Muscle layer of duodenum (tissue), 2 donors: ENCODE results near the gene ICAM5.
A peak's percentile ranks its signal among the peaks of the same experiment; 100 is the strongest.

Experiments used
- H3K27ac ChIP-seq: one replicate; pipeline ENCODE4 v1.7.0; 2013; ENCODE audit warnings: mild to moderate bottlenecking, low read length
- H3K27me3 ChIP-seq: one replicate; pipeline ENCODE4 v1.7.0; 2013; ENCODE audit warnings: low read depth, mild to moderate bottlenecking, control low read depth, low read length
- H3K36me3 ChIP-seq, 2 donors: one replicate each; pipeline ENCODE4 v1.7.0; 2013; ENCODE audit warnings: low read length in 2 of 2, control low read depth in 1 of 2, mild to moderate bottlenecking in 1 of 2; ENCODE audit not compliant: insufficient read depth in 2 of 2, control insufficient read depth in 1 of 2
- H3K4me1 ChIP-seq, 2 donors: one replicate each; pipeline ENCODE4 v1.7.0; 2013; ENCODE audit warnings: low read length in 2 of 2, mild to moderate bottlenecking in 2 of 2, control low read depth in 1 of 2, moderate library complexity in 1 of 2; ENCODE audit not compliant: insufficient read depth in 2 of 2, control insufficient read depth in 1 of 2
- H3K4me3 ChIP-seq, 2 donors: one replicate each; pipeline ENCODE4 v1.7.0; 2013; ENCODE audit warnings: low read length in 2 of 2, low read depth in 1 of 2, mild to moderate bottlenecking in 1 of 2
- H3K9me3 ChIP-seq, 2 donors: one replicate each; pipeline ENCODE4 v1.7.0; 2013; ENCODE audit warnings: low read length in 2 of 2, control low read depth in 1 of 2, mild to moderate bottlenecking in 1 of 2; ENCODE audit not compliant: control insufficient read depth in 1 of 2
- donor health status: healthy.

Gene ICAM5

DNA sequence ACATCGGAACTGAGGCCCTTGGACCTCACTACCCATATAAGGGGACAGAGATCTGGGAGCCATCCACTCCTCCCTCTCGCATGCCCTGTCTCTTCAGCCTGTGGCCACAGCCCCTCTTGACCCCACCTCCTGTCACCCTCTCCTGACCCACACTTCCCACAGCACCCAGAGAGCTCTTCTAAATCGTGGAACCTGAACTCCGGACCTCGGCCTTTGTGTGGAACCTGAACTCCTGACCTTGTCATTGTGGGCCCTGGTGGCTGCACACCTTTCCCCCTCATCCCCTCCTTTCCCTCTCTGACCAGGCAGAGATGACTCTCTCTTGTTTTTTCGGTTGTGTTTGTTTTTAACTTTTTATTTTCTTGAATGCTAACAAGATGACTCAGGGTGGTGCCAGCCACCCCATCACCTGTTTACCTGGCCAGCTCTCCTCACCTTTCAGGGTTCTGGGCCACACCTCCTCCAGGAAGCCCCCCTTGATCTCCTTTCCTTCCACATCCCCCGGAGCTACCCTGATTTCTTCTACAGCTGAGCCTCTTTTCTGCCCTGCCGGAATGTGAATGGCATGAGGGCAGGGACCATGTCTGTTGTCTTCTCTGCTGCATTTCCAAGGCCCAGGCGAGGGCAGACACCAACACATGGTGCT lies 32.7 kb upstream of the ICAM5 start:
- Histone ChIP-seq H3K36me3 (peaks cover 24 to 52% of the 10 kb centered on the region in 2 donors), H3K4me1 (peaks cover 0 to 10% of the 10 kb centered on the region in 2 donors), H3K4me3 (no peak overlapping the region), H3K9me3 (no peaks in the 10 kb centered on the region), H3K27ac (no peak overlapping the region), H3K27me3 (no peaks in the 10 kb centered on the region)

DNA sequence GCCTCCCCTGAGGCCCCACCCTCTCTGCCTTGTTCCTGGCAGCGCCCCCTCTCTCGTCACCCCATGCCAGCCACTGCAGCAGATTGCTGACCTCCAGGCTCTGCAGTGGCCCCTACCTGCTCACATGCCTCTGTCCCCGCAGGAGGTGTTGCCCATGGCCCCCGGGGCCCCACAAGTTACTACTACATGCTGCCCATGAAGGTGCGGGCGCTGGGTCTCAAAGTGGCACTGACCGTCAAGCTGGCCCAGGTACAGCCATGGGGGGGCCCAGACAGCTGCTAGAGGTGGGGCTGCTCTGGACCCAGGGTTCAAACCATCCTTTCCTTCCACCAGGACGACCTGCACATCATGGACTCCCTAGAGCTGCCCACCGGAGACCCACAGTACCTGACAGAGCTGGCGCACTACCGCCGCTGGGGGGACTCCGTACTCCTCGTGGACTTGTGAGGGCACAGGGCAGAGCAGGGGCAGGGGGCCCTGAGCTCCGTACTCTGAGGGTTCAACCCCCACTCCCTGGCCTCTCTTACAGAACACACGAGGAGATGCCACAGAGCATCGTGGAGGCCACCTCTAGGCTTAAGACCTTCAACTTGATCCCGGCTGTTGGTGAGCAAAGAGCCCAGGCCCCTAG lies 31.6 kb upstream of the ICAM5 start:
- Histone ChIP-seq H3K9me3 (no peaks in the 10 kb centered on the region), H3K4me1 (peaks cover 0 to under 1% of the 10 kb centered on the region in 2 donors), H3K36me3 (peaks cover 24 to 52% of the 10 kb centered on the region in 2 donors), H3K4me3 (no peak overlapping the region), H3K27me3 (no peaks in the 10 kb centered on the region), H3K27ac (no peak overlapping the region)

DNA sequence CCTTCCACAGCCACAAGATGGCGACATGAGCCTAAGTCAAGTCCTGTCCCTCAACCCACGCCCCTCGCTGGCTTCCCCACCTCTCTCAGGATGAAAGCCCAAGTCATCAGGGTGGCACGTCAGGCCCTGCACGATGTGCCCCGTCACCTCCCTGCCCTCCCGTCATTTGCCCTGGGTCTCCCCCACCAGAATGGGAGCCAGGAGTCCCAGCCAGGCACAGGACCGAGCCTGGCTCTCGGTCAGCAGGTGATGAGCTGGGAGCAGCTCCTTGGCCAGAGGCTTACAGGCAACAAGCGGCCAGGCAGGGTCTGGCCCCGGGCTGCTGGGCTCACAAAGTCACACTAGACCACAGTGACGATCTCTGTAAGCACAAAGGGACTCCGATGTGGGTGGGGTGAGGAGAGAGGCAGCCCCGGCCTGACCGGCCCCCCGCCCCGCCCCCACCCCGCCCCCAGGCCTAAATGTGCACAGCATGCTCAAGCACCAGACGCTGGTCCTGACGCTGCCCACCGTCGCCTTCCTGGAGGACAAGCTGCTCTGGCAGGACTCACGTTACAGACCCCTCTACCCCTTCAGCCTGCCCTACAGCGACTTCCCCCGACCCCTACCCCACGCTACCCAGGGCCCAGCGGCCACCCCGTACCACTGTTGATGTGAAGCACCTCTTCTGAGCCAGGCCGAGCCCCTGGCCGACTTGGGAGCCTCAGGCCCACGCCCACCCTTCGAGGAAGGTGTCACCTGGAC lies 30.4 kb upstream of the ICAM5 start:
- Histone ChIP-seq H3K36me3 (peaks cover 24 to 48% of the 10 kb centered on the region in 2 donors), H3K27ac (no peak overlapping the region)

DNA sequence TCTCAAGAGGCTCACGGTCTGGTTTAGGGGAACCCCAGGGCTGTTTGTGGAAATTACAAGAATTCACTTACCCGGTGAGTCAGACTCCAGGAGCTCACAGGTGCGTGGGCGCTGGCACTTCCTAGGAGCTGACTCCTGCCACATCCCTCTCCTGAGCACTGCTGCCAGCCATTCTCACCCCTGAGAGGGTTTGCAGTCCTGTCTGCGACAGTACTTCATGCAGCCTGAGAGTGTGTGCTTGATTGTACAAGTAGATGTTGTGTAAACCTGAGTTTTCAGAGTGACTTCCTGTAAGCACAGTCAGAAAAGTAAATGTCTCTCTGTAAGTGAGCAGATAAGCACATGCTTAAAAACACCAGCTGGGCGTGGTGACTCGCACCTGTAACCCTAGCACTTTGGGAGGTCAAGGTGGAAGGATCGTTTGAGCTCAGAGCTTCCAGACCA lies 29.6 kb upstream of the ICAM5 start:
- Histone ChIP-seq H3K9me3 (no peaks in the 10 kb centered on the region), H3K27ac (no peak overlapping the region), H3K4me3 (no peak overlapping the region), H3K27me3 (no peaks in the 10 kb centered on the region), H3K36me3 (peaks cover 20 to 39% of the 10 kb centered on the region in 2 donors), H3K4me1 (no peaks in the 10 kb centered on the region)

More for the DNA sequence above, 30.4 kb upstream of the ICAM5 start:
- no peaks in the 10 kb centered on the region for H3K9me3 ChIP-seq
- H3K4me1 ChIP-seq: no peaks in the 10 kb centered on the region
- H3K27me3 ChIP-seq: no peaks in the 10 kb centered on the region
- H3K4me3 ChIP-seq: no peak overlapping the region

DNA sequence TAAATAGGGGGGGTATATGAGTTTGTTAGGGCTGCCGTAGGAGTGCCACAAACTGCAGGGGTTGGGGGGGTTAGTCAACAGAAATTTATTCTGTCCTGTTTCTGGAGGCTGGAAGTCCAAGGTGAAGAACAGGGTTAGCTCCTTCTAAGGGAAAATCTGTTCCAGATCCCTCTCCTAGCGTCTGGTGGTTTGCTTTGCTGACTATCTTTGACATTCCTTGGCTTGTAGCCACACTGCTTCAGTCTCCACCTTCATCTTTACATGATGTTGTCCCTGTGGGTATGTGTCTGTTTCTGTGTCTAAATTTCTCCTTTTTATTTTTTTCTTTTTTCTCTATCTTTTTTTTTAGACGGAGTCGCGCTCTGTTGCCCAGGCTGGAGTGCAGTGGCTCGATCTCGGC lies 27.0 kb upstream of the ICAM5 start:
- Histone ChIP-seq H3K27me3 (no peaks in the 10 kb centered on the region), H3K9me3 (no peaks in the 10 kb centered on the region), H3K4me1 (no peaks in the 10 kb centered on the region), H3K4me3 (no peak overlapping the region), H3K36me3 (peaks cover 8 to 15% of the 10 kb centered on the region in 2 donors), H3K27ac (no peak overlapping the region)

DNA sequence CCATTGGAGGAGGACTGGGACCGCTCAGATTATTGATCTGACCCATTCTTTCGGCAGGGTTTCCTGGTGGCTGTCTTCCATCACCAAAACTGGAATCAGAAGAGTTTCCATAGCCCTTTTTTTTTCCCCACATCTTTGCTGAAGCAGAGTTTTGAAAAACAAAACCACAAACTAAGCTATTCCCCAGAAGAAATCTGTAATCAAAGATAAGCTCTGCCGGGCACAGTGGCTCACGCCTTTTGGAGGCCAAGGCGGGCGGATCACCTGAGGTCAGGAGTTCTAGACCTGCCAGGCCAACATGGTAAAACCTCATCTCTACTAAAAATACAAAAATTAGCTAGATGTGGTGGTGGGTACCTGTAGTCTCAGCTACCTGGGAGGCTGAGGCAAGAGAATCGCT lies 23.0 kb upstream of the ICAM5 start:
- Histone ChIP-seq H3K36me3 (no peaks in the 10 kb centered on the region), H3K4me1 (peaks cover 0 to 5% of the 10 kb centered on the region in 2 donors), H3K27me3 (peaks cover 6% of the 10 kb centered on the region), H3K27ac (no peak overlapping the region), H3K4me3 (no peak overlapping the region), H3K9me3 (no peaks in the 10 kb centered on the region)

DNA sequence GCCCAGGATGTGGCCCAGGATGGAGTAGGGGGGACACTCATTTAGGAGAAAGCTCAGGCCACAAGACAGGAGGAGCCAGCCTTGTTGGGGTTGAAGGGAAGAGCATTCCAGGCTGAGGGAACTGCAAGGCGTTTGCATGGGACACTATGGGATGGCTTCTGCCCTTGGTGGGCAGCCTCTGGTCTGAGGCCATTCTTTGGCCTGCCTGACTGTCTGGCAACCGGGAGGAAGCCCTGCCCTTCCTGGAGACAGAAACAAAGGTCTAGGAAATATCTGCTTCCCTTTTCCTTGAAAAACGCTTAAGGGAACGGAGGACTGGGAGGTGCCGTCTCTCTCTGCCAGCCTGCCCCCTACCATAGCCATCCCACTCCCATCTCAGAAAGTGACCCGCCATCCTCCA lies 21.7 kb upstream of the ICAM5 start:
- peaks cover 0 to 5% of the 10 kb centered on the region in 2 donors for H3K4me1 ChIP-seq

DNA sequence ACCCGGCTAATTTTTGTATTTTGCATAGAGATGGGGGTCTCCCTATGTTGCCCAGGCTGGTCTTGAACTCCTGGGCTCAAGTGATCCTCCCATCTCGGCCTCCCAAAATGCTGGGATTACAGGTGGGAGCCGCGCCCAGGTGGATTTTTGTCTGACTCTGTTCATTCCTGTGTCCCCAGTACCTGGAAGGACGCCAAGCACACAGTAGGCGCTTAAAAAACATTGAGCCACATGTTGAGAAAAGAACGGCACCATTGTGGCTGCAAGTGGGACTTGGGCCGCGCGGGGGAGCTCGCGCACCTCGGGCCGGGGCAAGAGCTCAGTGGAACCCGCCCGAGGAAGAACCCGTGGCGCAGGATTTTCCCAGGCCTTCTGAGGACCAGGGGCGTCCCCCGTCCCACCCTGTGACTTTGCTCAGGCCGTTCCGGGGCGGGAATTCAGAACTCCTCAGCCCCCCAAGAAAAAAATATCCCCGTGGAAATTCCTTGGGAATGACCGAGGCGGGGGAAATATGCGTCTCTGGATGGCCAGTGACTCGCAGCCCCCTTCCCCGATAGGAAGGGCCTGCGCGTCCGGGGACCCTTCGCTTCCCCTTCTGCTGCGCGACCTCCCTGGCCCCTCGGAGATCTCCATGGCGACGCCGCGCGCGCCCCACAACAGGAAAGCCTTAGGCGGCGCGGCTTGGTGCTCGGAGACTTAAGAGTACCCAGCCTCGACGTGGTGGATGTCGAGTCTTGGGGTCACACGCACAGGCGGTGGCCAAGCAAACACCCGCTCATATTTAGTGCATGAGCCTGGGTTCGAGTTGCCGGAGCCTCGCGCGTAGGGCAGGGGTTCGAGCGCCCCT lies 20.2 kb upstream of the ICAM5 start:
- H3K27ac ChIP-seq: peak overlapping the region; percentile 77
- H3K4me1 ChIP-seq: peaks cover 0 to 5% of the 10 kb centered on the region in 2 donors
- H3K36me3 ChIP-seq: peaks cover 0 to under 1% of the 10 kb centered on the region in 2 donors
- H3K9me3 ChIP-seq: no peaks in the 10 kb centered on the region
- peak overlapping the region; percentile 48 to 62 for H3K4me3 ChIP-seq
- peaks cover 6% of the 10 kb centered on the region for H3K27me3 ChIP-seq

More for the DNA sequence above, 21.7 kb upstream of the ICAM5 start:
- Histone ChIP-seq H3K4me3 (no peak overlapping the region), H3K9me3 (no peaks in the 10 kb centered on the region), H3K27ac (no peak overlapping the region), H3K27me3 (peaks cover 6% of the 10 kb centered on the region), H3K36me3 (no peaks in the 10 kb centered on the region)

DNA sequence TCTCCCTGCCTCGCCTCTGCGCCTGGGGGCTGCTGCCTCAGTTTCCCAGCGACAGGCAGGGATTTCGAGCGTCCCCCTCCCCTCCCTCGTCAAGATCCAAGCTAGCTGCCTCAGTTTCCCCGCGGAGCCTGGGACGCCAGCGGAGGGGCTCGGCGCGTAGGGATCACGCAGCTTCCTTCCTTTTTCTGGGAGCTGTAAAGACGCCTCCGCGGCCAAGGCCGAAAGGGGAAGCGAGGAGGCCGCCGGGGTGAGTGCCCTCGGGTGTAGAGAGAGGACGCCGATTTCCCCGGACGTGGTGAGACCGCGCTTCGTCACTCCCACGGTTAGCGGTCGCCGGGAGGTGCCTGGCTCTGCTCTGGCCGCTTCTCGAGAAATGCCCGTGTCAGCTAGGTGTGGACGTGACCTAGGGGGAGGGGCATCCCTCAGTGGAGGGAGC lies 19.6 kb upstream of the ICAM5 start:
- H3K9me3 ChIP-seq: no peaks in the 10 kb centered on the region
- H3K4me3 ChIP-seq: peak overlapping the region; percentile 48 to 62
- H3K4me1 ChIP-seq: peaks cover 0 to 5% of the 10 kb centered on the region in 2 donors
- peaks cover 0 to 6% of the 10 kb centered on the region in 2 donors for H3K36me3 ChIP-seq
- peaks cover 6% of the 10 kb centered on the region for H3K27me3 ChIP-seq
- peak overlapping the region; percentile 77 for H3K27ac ChIP-seq

DNA sequence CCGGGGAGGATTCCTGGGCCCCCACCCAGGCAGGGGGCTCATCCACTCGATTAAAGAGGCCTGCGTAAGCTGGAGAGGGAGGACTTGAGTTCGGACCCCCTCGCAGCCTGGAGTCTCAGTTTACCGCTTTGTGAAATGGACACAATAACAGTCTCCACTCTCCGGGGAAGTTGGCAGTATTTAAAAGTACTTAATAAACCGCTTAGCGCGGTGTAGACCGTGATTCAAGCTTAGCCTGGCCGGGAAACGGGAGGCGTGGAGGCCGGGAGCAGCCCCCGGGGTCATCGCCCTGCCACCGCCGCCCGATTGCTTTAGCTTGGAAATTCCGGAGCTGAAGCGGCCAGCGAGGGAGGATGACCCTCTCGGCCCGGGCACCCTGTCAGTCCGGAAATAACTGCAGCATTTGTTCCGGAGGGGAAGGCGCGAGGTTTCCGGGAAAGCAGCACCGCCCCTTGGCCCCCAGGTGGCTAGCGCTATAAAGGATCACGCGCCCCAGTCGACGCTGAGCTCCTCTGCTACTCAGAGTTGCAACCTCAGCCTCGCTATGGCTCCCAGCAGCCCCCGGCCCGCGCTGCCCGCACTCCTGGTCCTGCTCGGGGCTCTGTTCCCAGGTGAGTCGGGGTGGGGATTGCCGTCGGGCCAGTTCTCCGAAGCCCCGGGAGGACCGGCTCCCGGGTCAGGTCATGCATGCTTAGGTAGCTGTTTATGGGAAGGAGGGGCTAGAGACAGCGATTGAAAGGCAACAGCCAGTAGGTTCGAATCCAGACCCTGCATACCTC lies 18.9 kb upstream of the ICAM5 start, which contains the start of gene ICAM1:
Gene ICAM1 (plus strand): TSS at position 505 of the 779 bp plus-strand sequence. CDS start 40 bp downstream, at position 545.
- peaks cover 0 to 5% of the 10 kb centered on the region in 2 donors for H3K4me1 ChIP-seq
- no peaks in the 10 kb centered on the region for H3K9me3 ChIP-seq
- H3K27me3 ChIP-seq: peaks cover 6% of the 10 kb centered on the region
- peaks cover 0 to 6% of the 10 kb centered on the region in 2 donors for H3K36me3 ChIP-seq
- peak within 1 kb of the TSS; percentile 77 for H3K27ac ChIP-seq
- H3K4me3 ChIP-seq: peak within 1 kb of the TSS; percentile 60 to 62
